Measurements from ENCODE around the gene HSF2BP.
"Not testable (repeated sequence)": the region's sequence is repeated elsewhere in the genome, so short reads cannot be mapped to it uniquely, and the experiment has no call there.

HSF2BP gene

DNA sequence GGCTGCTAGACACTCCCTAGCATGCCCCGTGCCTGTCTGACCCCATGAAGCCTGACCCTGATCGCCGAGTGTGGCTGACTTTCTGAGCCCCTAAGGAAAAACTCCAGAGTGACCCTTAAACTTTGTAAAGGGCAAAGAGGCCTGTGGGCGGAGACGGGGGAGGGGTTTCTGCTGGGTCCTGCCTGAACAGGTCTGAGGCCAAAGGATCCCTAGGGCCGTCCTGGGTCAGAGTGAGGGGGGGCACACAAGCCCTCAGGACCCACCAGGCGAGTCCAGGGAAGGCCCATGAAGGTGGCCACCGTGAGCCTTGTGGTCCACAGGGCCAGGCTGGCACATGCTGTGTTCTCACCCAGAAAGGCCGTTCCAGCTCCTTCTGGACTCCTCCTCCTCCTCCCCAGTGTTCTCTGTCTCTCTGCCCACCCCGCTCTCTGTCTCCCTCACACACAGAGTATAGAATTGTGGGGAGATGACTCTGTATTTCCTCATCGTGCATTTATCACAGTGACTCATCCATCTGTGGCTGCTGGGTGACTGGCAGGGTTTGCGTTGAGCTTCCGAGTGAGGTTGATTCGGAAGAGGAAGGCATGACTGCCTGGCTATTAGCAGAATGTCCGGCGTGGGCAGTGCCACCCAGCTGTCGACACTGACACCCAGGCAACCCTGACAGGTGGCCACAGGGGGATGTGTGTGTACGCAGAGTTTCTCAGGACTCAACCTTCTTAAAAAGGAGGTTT, 164.8 kb downstream of the HSF2BP start:
- DNase-seq (ENCODE audit: insufficient read length, low spot score): not testable (repeated sequence)
- peak; percentile 57 for FAIRE-seq

DNA sequence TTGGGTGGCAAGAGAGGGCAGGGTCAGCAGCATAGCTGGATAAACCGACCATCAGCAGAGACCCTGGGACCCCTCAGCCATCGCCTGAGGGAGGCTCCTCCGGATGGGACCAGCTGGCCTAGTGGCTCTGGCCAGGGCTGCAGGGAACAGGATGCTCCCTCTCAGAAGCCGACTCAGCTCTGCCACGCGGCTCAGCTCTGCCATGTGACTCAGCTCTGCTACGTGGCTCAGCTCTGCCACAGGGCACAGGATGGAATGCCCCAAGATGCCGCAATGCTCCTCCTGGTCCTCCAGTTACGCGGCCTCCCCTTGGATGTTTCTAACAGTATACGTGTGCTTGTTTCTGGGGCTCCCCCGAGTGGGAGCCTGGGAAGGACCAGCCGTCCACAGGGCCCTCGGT, 165.8 kb downstream of the HSF2BP start:
- FAIRE-seq; DNase-seq (ENCODE audit: insufficient read length, low spot score): not testable (repeated sequence)

DNA sequence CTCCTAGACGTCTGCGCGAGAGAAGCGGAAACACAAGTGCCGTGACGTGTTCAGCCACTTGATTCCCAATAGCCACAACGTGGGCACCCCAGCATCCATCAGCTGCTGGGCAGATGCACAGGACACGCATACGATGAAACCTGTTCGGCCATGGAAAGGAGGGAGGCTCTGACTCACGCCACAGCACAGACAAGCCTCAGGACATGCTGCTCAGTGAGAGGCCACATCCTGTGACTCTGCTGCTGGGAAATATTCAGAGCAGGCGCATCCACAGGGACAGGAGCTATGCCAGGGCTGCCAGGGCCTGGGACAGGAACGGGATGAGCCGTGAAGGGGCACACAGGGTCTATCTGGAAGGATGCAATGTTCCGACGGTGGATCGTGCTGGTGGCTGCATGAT, 171.1 kb downstream of the HSF2BP start:
- DNase-seq (ENCODE audit: insufficient read length, low spot score); FAIRE-seq: not testable (repeated sequence)

DNA sequence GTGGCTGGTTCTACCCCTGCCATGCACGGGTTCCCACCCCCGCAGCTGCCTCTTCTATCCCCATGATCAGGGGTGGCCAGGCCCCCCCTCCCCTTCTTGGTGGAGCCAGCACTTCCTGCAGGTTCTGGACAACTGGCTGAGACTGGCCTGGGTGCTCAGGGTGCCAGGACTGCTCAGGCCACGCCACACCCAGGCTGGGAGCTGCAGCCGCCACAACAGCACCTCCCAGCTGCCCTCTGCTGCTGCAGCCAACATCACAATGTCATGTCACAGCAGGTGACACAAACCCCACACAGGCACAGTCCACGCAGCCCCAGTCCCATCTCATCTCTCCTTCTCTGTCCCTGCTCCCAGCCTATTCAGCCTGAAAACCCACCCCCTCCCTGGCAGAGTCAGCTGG, 173.2 kb downstream of the HSF2BP start:
- not testable (repeated sequence) for DNase-seq (ENCODE audit: insufficient read length, low spot score); FAIRE-seq

GRCh38 chr21:43485016-43485415, 174.3 kb downstream of the HSF2BP start:
- not testable (repeated sequence) for FAIRE-seq; DNase-seq (ENCODE audit: insufficient read length, low spot score)

- not testable (repeated sequence) for DNase-seq (ENCODE audit: insufficient read length, low spot score); FAIRE-seq
These were observed 180.1 kb downstream of the HSF2BP start for GRCh38 chr21:43479197-43479596.

All from H54 (cell line).